Activated gamma-delta T cell treated with Interleukin-2 at 50 U/mL for 16 hours (primary cell): ENCODE data around the gene TGFBR3L.

Experiments
- DNase-seq: peaks from one replicate; pipeline ENCODE4 v3.0.0-alpha.2; 2020

The TGFBR3L gene

GRCh38 chr19:7963566-7963965 is 48.9 kb downstream of the TGFBR3L start:
- DNase-seq = no peak

DNA sequence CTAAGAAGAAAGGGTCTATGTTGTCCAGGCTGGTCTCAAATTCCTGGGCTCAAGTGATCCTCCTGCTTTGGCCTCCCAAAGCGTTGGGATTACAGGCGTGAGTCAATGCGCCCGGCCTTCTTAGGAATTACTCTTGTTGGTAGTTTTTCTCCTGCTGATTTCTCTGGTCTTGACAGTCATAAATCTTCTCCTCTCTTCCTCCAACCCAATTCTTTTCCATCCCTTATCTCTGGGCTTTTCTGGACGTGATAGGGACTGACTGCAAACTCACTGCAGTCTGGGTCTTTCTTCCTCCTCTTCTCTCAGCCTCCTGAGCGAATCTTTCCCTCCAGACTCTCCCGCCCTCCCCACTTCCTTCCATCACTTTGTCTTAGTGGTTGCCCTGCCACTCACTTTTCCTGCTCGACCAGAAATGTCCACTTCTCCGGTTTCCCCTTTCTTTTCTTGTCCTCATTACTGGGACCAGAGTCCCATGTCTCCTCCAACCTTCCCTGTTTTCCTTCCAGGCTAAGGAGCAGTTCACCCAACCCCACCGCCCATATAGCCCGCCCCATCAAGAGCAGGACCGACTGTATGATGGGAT is 50.7 kb downstream of the TGFBR3L start:
- DNase-seq = no peak

DNA sequence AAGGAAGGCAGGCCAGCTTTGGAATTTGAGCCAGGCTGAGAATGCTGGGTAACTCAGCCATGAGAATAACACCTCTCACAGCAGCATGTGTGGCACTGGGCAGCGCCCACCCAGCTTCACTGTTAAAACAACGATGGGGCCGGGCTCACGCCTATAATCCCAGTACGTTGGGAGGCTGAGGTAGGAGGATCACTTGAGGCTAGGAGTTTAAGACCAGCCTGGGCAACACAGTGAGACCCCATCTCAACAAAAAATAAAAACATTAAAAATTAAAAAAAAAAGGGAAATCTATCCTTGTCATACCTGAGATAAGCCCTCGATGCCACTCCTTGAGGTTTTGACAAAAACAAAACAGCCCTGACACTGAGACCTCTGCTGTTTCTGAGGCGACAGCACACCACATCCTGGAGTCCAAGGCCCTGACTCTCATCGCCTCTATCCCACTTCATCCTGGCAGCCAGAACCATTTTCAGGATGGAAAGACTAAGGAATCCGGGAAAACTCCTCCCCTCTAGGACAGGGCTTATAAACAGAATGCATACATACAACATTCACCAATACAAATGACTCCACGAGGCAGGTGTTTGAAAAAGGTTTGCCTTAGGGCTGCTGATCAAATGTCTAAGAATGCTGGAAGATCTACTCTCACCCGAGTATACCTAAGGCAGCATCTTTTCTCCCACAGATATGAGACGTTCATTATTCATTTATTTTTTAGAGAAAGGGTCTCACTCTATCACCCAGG is 51.5 kb downstream of the TGFBR3L start:
- no peak for DNase-seq

- no peak for DNase-seq
These were observed 53.6 kb downstream of the TGFBR3L start for GRCh38 chr19:7968008-7968795.
